KMS-11 (cell line): ENCODE measurements around the gene CASTOR1.

Experiments
- H2AFZ ChIP-seq: fragments of 200-600 bp; sonication (generic); 2 replicates; pipeline ENCODE4 v1.6.1; 2016; ENCODE audit warnings: antibody characterized with exemption, mixed run types, low read depth
- H3K27ac ChIP-seq: fragments of 200-600 bp; sonication (generic); 2 replicates; pipeline ENCODE4 v1.6.1; 2016; ENCODE audit warnings: mild to moderate bottlenecking, mixed run types
- H3K27me3 ChIP-seq: fragments of 200-600 bp; sonication (generic); 2 replicates; pipeline ENCODE4 v1.6.1; 2017; ENCODE audit warnings: mild to moderate bottlenecking, low read depth, mixed run types, moderate library complexity; ENCODE audit not compliant: insufficient read depth
- H3K36me3 ChIP-seq: fragments of 200-600 bp; sonication (generic); 2 replicates; pipeline ENCODE4 v1.6.1; 2017; ENCODE audit warnings: mild to moderate bottlenecking, mixed run types; ENCODE audit not compliant: insufficient read depth
- H3K4me1 ChIP-seq: fragments of 200-600 bp; sonication (generic); 2 replicates; pipeline ENCODE4 v1.6.1; 2016; ENCODE audit warnings: mild to moderate bottlenecking, low read depth, mixed run types; ENCODE audit not compliant: poor library complexity, severe bottlenecking
- H3K4me2 ChIP-seq: fragments of 200-600 bp; sonication (generic); 2 replicates; pipeline ENCODE4 v1.7.0; 2016; ENCODE audit warnings: mild to moderate bottlenecking, mixed run types
- H3K4me3 ChIP-seq: fragments of 200-600 bp; sonication (generic); IDR thresholded peaks from 2 replicates; pipeline ENCODE4 v1.6.1; 2017; ENCODE audit warnings: low read depth, low read length, mixed read lengths; ENCODE audit not compliant: insufficient read depth
- H3K79me2 ChIP-seq: fragments of 200-600 bp; sonication (generic); 2 replicates; pipeline ENCODE4 v1.6.1; 2016; ENCODE audit warnings: low read depth, mixed run types; ENCODE audit not compliant: insufficient read depth
- H3K9ac ChIP-seq: fragments of 200-600 bp; sonication (generic); 2 replicates; pipeline ENCODE4 v1.6.1; 2016; ENCODE audit warnings: mild to moderate bottlenecking, mixed run types
- H4K20me1 ChIP-seq: fragments of 200-600 bp; sonication (generic); 2 replicates; pipeline ENCODE4 v1.6.1; 2016; ENCODE audit warnings: mild to moderate bottlenecking, mixed run types; ENCODE audit not compliant: insufficient read depth
- TF ChIP-seq, protein P1 (sequence below): fragments of 200-600 bp; sonication (generic); conservative IDR thresholded peaks from 2 replicates; pipeline ENCODE4 v1.6.1; 2017; ENCODE audit warnings: low read depth, mild to moderate bottlenecking, antibody characterized with exemption, low read length, moderate library complexity, mixed read lengths

Gene CASTOR1

DNA sequence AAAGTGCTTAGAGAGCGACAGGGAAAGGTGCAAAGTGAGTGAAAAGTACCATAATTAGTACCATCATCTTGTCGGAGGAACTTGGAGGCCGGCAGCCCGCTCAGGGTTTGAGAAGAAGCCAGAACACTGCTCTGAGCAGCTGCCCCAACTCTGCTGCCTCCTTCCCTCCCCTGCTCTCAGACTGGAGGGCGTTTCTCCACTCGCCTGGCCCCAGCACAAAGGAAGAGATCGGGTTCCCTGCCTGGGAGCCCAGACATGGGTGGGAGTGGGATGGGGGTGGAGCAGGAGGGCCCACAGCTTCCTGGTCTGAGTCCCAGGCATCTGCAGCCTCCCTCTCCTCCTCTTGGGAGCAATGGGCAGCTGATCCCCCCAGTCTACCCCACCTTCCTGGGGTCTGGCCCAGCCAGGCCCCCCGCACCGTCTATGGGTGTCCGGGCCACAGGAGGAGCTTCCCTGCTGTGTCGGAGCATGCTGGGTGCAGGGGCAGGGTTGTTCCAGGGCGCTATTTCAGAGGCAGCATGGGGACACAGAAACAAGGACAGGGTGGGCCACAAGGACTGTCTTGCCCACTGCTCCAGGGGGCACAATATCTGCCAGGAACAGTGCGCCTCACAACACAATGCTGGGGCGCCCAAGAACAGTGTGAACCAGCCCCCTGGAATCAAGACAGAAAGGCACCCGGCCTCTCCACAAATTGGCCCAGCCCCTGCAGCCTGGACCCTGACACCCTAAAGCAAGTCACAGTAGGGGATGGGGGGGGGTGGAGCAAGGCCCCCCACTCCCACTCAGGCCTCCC is 47.5 kb downstream of the CASTOR1 start:
- Histone ChIP-seq H3K4me1 (no peaks in the 10 kb centered on the region), H2AFZ (no peak overlapping the region)

GRCh38 chr22:30240541-30241417 is 48.5 kb downstream of the CASTOR1 start:
- H3K36me3 ChIP-seq: no peaks in the 10 kb centered on the region
- H3K79me2 ChIP-seq: no peaks in the 10 kb centered on the region
- no peak overlapping the region for H3K4me2 ChIP-seq
- no peaks in the 10 kb centered on the region for H4K20me1 ChIP-seq
- no peak overlapping the region for H3K9ac ChIP-seq
- TF ChIP-seq, protein P1, sequence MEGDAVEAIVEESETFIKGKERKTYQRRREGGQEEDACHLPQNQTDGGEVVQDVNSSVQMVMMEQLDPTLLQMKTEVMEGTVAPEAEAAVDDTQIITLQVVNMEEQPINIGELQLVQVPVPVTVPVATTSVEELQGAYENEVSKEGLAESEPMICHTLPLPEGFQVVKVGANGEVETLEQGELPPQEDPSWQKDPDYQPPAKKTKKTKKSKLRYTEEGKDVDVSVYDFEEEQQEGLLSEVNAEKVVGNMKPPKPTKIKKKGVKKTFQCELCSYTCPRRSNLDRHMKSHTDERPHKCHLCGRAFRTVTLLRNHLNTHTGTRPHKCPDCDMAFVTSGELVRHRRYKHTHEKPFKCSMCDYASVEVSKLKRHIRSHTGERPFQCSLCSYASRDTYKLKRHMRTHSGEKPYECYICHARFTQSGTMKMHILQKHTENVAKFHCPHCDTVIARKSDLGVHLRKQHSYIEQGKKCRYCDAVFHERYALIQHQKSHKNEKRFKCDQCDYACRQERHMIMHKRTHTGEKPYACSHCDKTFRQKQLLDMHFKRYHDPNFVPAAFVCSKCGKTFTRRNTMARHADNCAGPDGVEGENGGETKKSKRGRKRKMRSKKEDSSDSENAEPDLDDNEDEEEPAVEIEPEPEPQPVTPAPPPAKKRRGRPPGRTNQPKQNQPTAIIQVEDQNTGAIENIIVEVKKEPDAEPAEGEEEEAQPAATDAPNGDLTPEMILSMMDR: no peak
- no peak overlapping the region for H2AFZ ChIP-seq
- peaks cover 21% of the 10 kb centered on the region; the same call in 1 of the 2 replicates for H3K27me3 ChIP-seq
- no peak overlapping the region for H3K27ac ChIP-seq
- no peak overlapping the region for H3K4me3 ChIP-seq
- no peaks in the 10 kb centered on the region for H3K4me1 ChIP-seq

More for the DNA sequence above, 47.5 kb downstream of the CASTOR1 start:
- Histone ChIP-seq H3K4me2 (no peak overlapping the region), H3K36me3 (no peaks in the 10 kb centered on the region), H3K79me2 (no peaks in the 10 kb centered on the region), H3K4me3 (no peak overlapping the region), H3K27me3 (peaks cover 30% of the 10 kb centered on the region), H3K27ac (no peak overlapping the region), H4K20me1 (no peaks in the 10 kb centered on the region), H3K9ac (no peak overlapping the region)
- TF ChIP-seq, protein P1: no peak

- no peaks in the 10 kb centered on the region for H3K4me1 ChIP-seq
- no peaks in the 10 kb centered on the region for H3K79me2 ChIP-seq
- H3K4me2 ChIP-seq: no peak overlapping the region
- TF ChIP-seq, protein P1: no peak
- H3K4me3 ChIP-seq: no peak overlapping the region
- H2AFZ ChIP-seq: no peak overlapping the region
- no peaks in the 10 kb centered on the region for H3K36me3 ChIP-seq
- no peak overlapping the region for H3K9ac ChIP-seq
- peaks cover 11% of the 10 kb centered on the region; the same call in 1 of the 2 replicates for H3K27me3 ChIP-seq
- H4K20me1 ChIP-seq: no peaks in the 10 kb centered on the region
- no peak overlapping the region for H3K27ac ChIP-seq
Measured at GRCh38 chr22:30239488-30240405, 49.6 kb downstream of the CASTOR1 start.
